NCI-H460 (cell line): ENCODE data around the gene SMAD2. TPM values are rescaled to one million over a fixed set of nuclear protein-coding genes. Genes with fewer than 3 reads are reported as not detected.
"Not testable (repeated sequence)": the region's sequence is repeated elsewhere in the genome, so short reads cannot be mapped to it uniquely, and the experiment has no call there.

ENCODE experiments used
- DNase-seq: peaks from one replicate; pipeline ENCODE4 v3.0.0-alpha.2; 2016; ENCODE audit warnings: low read depth; ENCODE audit errors: extremely low read depth
- polyA plus RNA-seq: library from polyadenylated mRNA; depleted of rRNA; stranded (reverse); fragments of >200 nt; gene quantifications from 2 replicates; pipeline ENCODE4 v1.2.3, GENCODE V29; 2014; cell fraction: nucleus; rRNA removed
- total RNA-seq: library from RNA; depleted of rRNA; stranded (reverse); fragments of >200 nt; shearing (Covaris generic); gene quantifications from 2 replicates; pipeline ENCODE4 v1.2.3, GENCODE V29; 2014; rRNA removed

SMAD2 gene
- total RNA-seq, result 220 and 226 TPM in 2 replicates
- 84.9 and 106 TPM in 2 replicates for polyA plus RNA-seq

DNA sequence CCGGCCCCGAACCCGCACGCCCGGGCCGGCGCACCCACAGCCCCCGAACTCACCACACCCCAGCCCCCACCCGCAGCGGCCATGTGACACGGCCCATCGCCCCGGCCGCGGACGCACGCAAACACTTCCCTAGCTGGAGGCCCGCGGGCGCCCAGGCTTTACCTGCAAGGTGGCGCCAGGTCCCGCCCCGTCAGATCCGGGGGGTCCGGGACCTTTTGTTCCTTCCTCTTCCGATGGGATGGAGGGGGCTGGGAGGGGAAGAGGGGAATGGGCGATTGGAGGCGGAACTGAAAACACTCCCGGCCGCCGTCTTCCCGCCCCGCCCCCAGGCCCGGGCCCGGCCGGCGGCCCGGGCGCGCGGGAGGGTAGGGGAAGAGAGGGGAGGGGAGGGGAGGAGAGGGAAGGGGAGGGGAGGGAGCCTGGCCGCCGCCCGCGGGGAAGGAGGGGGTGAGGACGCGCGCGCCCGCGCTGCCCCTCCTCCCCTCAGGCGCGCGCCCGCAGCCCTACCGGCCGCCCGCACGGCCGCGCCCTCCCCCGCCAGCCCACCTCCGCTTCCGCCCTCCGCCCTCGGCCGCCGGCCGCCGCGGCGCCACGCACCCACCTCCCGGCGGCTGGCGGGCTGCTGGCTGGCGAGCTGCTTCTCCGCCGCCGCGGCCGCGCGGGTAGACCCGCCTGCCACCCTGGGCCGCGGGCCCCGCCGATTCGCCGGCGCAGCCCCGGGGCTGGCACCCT lies at the start of gene SMAD2:
Gene SMAD2, minus strand, starts transcription at position 461 of the 732 bp plus-strand sequence. CDS start 33,903 bp downstream, outside the sequence.
- DNase-seq, result peak; percentile 71

DNA sequence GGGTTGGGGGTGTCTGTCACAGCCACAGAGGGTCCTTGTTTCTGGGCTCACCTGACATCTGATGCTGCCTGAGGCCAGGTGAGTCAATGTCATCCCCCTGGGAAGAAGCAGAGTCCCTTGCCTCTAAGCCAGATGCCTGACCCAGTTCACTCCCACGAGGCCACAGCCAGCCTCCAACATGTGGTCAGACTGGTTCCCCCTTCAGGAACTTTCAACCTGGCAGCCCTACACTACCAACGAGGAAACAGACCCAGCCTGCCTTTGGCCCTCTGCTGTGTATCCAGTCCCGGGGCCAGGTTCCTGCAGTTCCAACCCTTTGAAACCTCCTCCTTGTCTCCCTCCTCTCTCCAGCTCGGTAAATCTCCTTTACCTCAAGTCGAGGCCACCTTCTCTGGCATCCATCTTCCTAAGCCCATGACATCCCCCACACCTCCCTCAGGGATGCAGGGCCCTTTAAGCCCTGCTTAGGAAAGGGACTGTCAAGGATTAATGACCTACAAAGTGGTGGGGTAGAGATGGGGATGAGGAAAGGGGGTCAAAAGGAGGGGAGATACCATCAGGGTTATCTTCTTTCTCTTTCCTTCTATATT lies 49.2 kb upstream of the SMAD2 start:
- no peak for DNase-seq

DNA sequence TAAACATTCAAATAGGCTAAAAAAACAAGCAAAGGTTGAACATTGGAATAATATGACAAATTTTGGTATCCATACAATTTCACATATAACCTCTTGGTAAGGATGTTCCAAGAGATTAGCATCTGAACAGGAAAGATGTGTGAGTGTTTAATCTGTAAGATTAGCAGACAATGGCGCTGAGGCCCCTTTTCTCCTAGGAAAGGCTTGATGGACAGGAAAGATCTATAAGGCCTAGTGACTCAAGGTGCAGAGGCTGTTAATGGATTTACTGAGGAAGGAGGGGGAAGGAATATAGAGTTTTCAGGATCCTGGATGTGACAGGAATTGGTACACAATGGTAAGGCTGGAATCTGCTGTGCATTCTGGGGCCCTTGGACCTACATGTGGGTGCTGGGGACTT lies 48.1 kb upstream of the SMAD2 start:
- no peak for DNase-seq

DNA sequence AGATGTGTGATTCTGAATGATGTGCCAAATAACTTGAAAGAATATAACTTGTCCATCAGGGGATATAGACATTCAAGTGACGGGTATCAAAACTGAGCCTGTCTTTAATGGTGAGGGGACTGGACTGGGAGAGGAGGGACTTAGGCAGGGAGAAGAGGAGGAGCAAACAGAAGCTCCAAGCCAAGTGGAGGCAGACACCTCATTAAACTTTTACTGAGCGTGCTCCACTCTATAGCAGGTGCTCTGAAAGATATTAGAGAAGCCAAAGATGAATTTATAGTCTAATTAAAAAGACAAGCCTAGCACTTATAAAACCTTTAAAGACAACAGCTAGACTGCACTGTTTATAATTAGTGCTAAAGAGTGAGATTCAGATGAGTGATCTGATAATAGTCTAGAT lies 47.7 kb upstream of the SMAD2 start:
- DNase-seq, result no peak

DNA sequence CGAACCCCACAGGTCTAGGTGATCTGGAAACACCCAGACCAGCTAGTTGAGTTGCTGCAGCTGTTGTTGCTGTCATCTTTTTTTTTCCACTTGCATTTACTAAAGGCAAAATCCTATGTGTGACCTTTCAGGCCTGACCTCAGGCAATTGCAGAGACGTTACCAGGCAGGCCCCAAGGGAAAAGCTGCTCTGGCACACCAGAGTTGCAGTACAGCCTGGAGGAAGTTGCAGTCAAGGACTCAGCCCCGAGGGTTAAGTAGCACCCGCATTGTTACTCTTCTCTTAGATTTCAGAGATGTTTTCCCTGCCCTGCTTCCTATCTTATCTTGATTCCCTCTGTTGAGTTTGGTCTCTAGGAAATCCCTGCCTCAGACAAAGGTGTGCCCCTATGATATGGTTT lies 45.2 kb upstream of the SMAD2 start:
- DNase-seq, result no peak

DNA sequence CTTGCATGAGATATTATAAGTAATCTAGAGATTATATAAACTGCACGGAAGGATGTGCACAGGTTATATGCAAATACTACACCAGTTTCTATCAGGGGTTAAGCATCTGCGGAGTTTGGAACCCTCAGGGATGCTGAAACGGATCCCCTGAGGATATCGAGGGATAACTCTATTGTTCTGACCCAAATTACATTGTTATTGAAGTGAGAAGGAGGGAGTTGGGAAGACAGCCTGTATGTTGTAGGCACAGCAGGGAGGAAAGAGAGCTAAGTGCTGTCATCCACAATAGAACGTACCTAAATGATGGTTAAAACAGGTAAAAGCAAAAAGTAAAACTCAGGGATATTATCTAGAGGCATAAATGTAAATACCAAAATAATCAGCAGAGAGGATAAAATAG lies 44.6 kb upstream of the SMAD2 start:
- no peak for DNase-seq

DNA sequence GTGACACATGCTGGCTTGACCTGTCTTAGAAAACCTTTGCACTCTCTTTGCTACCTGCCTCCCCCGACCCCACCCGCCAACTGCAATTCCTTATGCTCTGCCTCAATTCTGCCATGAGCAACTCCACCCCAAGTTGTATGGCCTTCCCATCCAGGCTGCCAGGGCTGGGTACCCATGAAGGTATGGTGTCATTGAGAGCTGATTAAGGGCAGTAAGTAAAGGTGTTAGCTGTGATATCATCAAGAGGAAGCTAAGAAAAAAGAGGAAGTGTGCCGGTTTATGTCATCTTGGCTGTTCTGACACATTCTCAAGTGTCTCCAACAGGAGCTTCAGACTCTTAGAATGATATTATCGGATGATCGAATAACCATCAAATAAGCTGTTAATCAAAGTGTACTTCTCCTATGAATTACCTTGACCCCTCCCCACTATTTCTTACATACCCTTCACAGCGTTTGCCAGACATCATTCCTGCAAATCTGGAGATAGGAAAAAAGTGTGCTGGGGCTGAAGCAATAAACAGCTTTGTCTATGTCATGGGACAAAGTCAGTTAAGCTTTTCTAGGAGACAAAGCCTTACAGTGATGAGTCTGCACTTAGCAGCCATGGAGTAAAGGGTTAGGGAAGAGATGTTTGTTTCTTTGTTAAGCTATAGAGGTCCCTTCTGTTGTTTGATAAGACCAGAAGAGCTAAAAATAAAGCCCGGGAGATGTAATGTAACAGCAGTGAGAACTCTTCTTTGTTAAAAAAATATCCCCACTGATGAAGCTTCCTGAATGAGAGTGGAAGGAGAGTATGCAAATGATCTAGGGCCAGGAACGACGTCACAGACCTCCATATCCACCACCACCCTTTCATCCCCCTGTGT lies 40.4 kb upstream of the SMAD2 start:
- DNase-seq, result no peak

DNA sequence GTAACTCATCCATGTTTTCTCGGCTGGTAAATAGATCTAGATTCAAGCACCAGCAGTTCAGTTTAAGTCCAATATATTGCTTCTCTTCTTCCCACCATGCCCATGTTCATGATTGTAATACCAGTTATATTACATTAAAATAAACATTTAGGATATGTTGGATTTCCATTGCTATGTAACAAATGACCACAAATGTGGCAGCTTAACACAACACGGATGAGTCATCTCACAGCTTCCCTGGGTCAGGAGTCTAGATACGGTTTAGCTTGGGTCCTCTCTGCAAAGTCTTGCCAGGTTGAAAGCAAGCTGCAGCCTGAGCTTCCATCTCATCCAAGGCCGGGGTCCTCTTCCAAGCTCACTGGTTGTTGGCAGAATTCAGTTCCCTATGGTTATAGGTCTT lies 39.4 kb upstream of the SMAD2 start:
- no peak for DNase-seq

DNA sequence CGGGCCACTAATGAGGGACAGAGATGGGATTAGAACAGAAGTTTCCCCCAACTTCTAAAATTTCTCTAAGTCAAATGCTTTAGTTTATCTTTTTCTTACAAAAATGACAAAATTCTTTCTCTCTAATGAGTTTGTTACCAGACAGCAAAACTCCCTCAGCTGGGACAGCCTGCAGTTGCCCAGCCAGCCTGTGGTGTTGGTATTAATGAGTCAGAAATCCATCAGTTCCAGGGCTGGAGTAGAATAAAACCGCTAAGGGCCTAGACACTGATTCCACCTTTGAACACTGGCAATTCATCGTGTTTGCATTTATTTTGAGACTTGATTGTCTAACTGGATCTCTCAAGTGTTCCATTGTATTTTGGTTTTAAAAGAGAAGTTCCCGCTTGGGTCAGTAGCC lies 38.3 kb upstream of the SMAD2 start:
- no peak for DNase-seq

DNA sequence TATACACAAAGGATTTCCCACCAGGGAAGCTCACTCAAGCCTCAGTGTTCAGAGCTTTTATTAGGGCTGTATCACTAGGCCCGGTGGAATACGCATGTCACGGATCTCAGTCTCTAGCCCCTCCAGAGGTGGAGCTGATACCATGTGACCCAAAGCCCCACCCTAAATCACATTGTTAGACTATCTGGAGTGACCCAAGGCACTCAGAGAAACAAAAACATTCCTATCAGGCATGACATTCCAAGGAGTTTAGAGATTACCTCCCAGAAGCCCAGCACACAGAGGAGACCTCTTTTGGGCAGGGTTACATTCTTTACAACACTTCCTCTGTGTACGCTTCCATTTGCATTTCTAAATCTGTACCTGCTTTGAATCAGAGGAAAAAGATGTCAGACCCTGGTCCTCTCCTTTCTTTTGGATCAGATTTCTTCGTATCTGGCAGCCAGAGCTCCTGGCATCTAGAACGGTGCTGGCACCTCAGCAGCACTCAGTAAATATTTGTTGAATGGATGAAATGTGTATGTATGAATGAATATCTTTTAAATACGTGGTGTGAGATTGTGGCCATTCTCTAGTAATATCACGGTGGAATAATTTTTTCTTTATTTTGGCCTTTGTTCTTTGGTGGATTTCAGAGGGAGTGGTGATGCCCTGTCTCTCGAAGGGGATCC lies 37.7 kb upstream of the SMAD2 start:
- peak; percentile 68 for DNase-seq

DNA sequence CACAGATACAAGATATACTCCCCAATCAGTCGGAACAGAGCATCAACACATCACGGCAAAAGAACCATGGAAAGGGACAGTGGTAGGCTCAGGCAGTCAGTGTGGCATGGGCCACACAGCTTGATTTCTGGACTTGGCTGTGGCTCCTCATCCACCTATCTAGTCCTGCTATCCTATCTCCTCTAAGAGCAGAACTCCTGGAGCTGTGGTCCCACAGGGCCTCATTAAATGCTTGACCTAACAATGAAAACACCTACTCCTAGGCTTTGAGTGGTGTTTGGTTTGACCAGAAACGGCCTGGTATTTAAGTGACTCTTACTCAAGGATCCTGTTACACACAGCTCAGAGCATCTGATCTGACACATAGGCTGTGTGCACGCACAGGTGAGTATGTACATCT lies 33.6 kb upstream of the SMAD2 start:
- DNase-seq, result no peak

DNA sequence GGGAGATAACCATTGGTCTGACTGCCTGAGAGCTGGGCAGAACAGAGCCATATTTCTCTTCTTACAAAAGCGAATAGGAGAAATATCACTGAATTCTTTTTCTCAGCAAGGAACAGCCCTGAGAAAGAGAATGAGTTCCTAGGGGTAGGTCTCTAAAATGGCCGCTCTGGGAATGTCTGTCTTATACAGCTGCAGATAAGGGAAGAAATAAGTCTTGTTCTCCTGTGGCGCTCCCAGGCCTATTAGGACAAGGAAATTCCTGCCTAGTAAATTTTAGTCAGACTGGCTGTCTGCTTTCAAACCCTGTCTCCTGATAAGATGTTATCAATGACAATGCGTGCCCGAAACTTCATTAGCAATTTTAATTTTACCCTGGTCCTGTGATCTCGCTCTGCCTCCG lies 30.5 kb upstream of the SMAD2 start:
- DNase-seq, result not testable (repeated sequence)

DNA sequence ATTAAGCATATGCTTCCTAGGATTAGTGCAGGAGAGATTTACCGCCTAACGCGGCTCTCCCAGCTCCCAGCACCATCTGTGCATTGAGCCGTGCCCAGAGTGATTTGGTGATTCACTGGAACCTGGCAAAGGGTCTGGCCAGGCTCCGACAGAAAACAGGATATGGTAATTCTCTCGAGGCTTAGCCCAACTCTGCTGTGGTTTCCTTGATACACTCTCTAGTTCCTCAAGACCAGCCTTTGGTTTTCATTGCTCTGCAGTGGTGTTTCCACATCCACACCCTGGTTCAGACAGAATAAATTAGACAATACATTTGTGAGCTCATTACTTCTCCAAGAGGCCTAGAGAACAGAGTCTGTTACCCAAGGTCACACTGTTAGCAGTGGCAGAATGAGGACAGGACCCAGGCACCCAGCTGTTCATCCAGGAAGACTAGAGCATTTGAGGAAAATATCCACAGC lies 23.0 kb upstream of the SMAD2 start:
- no peak for DNase-seq

DNA sequence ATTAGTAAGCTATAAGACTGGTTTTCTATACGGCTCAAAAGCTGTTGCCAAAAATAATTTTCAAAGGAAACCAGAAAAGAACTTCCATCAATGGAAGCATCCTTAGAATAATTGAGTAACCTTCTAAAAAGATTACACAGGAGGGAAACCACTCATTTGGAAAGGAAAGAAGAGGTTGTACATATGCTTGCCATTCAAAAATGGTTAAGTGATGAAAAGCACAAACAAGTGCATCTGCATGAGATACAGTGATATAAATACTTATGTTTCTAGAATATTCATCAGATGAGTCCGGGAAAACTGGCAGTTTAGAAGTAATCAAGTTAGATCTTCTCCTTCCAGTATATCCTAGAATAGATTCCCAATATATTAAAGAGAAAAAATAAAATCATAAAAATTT lies 20.1 kb upstream of the SMAD2 start:
- no peak for DNase-seq

DNA sequence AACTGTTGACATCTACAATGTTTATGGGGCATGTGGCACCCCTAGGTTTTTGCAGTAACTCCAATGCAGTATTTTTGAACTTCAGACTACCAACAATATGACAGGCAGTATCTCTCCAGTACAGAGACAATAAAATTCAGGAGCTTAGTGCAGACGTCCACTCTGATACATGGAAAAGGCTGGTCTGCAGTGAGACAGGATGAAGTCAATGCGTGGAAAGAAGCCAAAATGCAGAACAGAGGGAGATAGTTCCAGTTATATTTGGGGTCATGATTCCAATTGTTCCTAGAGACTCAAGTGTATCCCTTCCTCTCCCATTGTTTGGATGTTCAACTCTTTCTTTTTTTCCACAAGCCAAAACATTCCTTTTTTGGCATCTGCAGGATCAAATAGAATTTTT lies 18.7 kb upstream of the SMAD2 start:
- no peak for DNase-seq

DNA sequence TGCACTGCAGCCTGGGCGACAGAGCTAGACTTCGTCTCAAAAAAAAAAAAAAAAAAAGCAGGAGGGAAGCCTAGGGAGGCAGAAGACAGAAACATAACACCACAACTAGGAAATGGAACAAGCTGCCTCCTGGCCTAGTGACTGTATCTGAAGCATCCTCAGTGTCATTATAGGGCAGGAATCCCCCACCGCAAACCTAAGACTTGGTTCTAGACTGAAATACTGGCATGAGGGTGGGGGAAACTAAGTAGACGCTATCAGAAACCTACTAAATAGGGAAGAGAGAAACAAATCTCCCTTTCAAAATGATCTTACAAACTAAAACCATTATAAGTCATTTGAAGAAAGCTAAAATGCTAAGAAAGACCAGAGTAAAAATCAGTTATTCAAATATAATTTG lies 16.4 kb upstream of the SMAD2 start:
- no peak for DNase-seq

DNA sequence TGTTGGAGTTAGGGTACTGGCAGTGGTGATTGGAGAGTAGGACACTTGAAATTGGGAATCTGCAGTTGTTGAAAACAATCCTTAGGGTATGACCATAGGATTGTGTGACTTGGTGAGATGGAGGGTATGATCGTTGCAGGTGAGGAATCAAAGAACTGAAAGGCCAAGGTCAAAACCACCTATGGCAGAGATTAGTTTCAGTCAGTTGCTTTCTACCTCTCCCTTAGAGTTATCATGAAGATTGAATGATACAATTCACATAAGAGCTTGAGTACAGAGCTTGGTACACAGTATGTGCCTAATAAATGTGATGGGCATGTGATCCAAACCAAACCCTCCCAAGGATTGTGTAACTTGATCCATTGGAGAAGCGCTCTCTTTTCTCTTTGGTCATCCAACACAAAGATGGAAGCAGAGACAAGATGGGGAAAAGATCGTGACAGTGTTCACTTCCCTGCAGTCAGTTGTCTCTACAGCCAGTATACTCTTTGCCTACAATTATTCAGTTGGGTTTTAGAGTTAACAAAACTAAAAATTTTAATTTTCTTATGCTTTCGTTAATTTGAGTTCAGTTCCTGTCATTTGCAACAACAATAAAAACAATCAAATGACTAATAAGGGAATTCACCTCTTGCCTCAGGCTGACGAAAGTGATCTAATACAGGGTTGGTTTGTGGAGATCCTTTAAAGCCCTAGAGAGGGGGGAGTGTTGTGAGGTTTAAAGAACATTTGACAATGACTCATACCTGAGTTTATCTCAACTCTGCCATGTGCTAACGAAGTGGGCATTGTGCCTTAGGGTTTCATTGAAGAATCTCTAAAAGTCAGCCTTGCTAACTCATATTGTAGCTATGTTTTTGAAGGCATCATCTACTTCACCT lies 14.8 kb upstream of the SMAD2 start:
- DNase-seq, result no peak

DNA sequence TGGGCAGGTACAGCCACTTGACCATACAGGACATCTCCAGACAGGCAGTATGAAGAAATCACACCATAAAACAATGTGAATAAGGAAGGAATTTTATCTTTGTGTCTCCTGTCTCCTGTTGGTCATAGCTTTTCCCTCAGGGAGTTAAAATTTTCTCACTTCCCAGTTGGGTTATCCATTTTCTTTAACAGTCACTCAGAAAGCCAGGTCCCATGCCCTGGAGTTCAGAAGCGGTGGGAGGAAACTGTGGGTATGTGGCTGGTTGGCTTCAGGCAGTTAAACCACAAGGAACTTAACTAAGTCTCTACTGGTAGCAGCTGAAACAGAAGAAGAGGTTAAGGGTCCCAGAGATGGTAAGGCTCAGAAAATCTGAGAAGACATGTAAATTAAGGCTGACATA lies 6.5 kb upstream of the SMAD2 start:
- DNase-seq, result no peak

DNA sequence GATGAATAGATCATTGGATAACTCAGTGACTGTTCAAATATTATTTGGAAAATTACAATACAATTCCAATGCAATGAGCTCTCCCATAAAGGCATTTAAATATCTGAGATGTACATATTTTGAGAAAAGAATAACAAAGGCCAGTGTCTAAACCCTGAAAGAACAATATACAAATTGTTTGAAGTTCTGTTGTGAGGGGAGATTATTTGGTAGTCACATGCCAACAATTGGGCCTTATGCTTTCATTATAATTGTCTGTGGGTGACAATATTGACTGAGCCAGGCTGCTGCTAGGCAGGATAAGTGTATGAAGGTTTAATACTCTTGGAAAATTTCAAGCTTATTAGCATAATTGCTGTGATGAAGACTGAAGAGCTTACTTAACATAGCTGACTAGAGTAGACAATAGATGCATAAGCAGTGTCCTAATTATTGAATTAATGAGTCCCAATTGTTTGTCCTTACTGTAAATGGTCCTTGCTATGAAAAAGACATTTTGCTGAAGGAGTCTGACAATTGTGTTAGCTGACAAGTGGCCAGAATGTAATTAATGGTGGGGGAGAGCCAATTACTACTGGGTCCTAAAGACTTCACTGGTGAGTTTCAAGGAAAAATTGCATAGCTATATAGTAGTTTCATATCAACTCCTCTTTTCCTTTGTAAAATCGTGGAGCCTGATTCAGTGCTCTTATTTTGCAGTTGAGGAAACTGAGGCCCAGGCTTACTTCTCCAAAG lies 5.0 kb upstream of the SMAD2 start:
- DNase-seq, result no peak
